H1 (cell line): Measurements from ENCODE around the gene ZNF610. TPM values are rescaled to one million over a fixed set of nuclear protein-coding genes. Genes with fewer than 3 reads are reported as not detected.
A peak's percentile ranks its signal among the peaks of the same experiment; 100 is the strongest.

ENCODE experiments used
- BCL11A ChIP-seq, 2 experiments: IDR thresholded peaks; one replicate each; pipeline ENCODE4 v1.6.1; 2011; ENCODE audit warnings: low read depth in 2 of 2, low read length in 2 of 2, mild to moderate bottlenecking in 2 of 2
- CBX5 ChIP-seq: fragments of 300-800, 300-1000 bp; sonication (generic); IDR thresholded peaks from 2 replicates; pipeline ENCODE4 v1.7.1; 2016; ENCODE audit warnings: antibody characterized with exemption, low read length, low read depth
- CEBPB ChIP-seq: IDR thresholded peaks from 2 replicates; pipeline ENCODE4 v1.6.1; 2012; ENCODE audit warnings: low read depth, low read length
- CHD2 ChIP-seq: IDR thresholded peaks from 2 replicates; pipeline ENCODE4 v1.6.1; 2012; ENCODE audit warnings: low read length, improper control_type of control experiment
- CREB1 ChIP-seq: IDR thresholded peaks from 2 replicates; pipeline ENCODE4 v1.6.1; 2012; ENCODE audit warnings: inconsistent platforms
- FOSL1 ChIP-seq: IDR thresholded peaks from 2 replicates; pipeline ENCODE4 v1.6.1; 2011; ENCODE audit warnings: mild to moderate bottlenecking, low read depth, low read length, moderate library complexity; ENCODE audit not compliant: insufficient read depth
- GABPA ChIP-seq: IDR thresholded peaks from 2 replicates; pipeline ENCODE4 v1.6.1; 2011; ENCODE audit warnings: mild to moderate bottlenecking, low read length, moderate library complexity, borderline replicate concordance; ENCODE audit not compliant: insufficient read depth
- JUN ChIP-seq: IDR thresholded peaks from 2 replicates; pipeline ENCODE4 v1.6.1; 2011; ENCODE audit warnings: low read depth, mild to moderate bottlenecking, improper control_type of control experiment, low read length
- JUND ChIP-seq: IDR thresholded peaks from 2 replicates; pipeline ENCODE4 v1.6.1; 2011; ENCODE audit warnings: mild to moderate bottlenecking, improper control_type of control experiment, low read length
- KDM5A ChIP-seq: fragments of 200-600 bp; IDR thresholded peaks from 2 replicates; pipeline ENCODE4 v1.7.1; 2012; ENCODE audit warnings: mild to moderate bottlenecking, low read length, inconsistent platforms, mixed read lengths
- NRF1 ChIP-seq: IDR thresholded peaks from 2 replicates; pipeline ENCODE4 v1.6.1; 2011; ENCODE audit warnings: mild to moderate bottlenecking, low read depth, low read length, improper control_type of control experiment
- PHF8 ChIP-seq: fragments of 200-600 bp; sonication (generic); conservative IDR thresholded peaks from 2 replicates; pipeline ENCODE4 v1.7.1; 2012; ENCODE audit warnings: low read depth, mild to moderate bottlenecking, inconsistent platforms, low read length, moderate library complexity
- RAD21 ChIP-seq, 2 experiments: IDR thresholded peaks in 1 of 2; conservative IDR thresholded peaks in 1 of 2; 2 replicates each; pipeline ENCODE4 v1.6.1; 2011; ENCODE audit warnings: low read depth in 2 of 2, low read length in 2 of 2, improper control_type of control experiment in 1 of 2, inconsistent platforms in 1 of 2, mild to moderate bottlenecking in 1 of 2, moderate library complexity in 1 of 2
- RFX5 ChIP-seq: IDR thresholded peaks from 2 replicates; pipeline ENCODE4 v1.6.1; 2011; ENCODE audit warnings: low read depth, low read length, improper control_type of control experiment, borderline replicate concordance
- SP1 ChIP-seq: IDR thresholded peaks from 2 replicates; pipeline ENCODE4 v1.6.1; 2011; ENCODE audit warnings: low read depth, low read length
- SP2 ChIP-seq: IDR thresholded peaks from 2 replicates; pipeline ENCODE4 v1.6.1; 2012; ENCODE audit warnings: mild to moderate bottlenecking, low read length, inconsistent platforms
- TAF7 ChIP-seq: optimal IDR thresholded peaks from 2 replicates; pipeline ENCODE3; 2011; ENCODE audit warnings: low read depth, mild to moderate bottlenecking, inconsistent platforms, low read length, moderate library complexity, borderline replicate concordance
- YY1 ChIP-seq: IDR thresholded peaks from 2 replicates; pipeline ENCODE4 v1.6.1; 2011; ENCODE audit warnings: low read depth, mild to moderate bottlenecking, low read length
- polyA plus RNA-seq, 7 experiments: library from polyadenylated mRNA; depleted of rRNA in 3 of 7; stranded (reverse) in 5 of 7; unstranded in 2 of 7; fragments of >200 nt in 5 of 7; fragments of 200-250 nt in 2 of 7; gene quantifications; 1 replicate in 5 of 7; 2 replicates in 1 of 7; 4 replicates in 1 of 7; pipeline versions ENCODE4 v1.2.1 to v1.2.3, GENCODE V29; 2011 to 2013; ENCODE audit warnings: missing spikeins in 2 of 7, mixed read lengths in 2 of 7
- total RNA-seq: library from RNA; stranded (reverse); fragmentation: NEBNext Ultra II Directional; extraction: Animal tissue kit (Norgen Biotek cat#: 25700); gene quantifications from 2 replicates; pipeline ENCODE4 v1.2.1, GENCODE V29; 2021
- TF ChIP-seq, protein P1 (sequence below), 3 experiments: IDR thresholded peaks; 1 replicate in 2 of 3; 2 replicates in 1 of 3; pipeline versions ENCODE4 v1.5.1 to v1.6.1; 2011; ENCODE audit warnings: low read length in 3 of 3, mild to moderate bottlenecking in 3 of 3, inconsistent platforms in 2 of 3, low read depth in 1 of 3, moderate library complexity in 1 of 3; ENCODE audit not compliant: insufficient read depth in 1 of 3; ENCODE audit errors: control extremely low read depth in 1 of 3
- TF ChIP-seq, protein P2 (sequence below): IDR thresholded peaks from 2 replicates; pipeline ENCODE4 v1.6.1; 2012; ENCODE audit warnings: inconsistent platforms

The ZNF610 gene
- total and polyA plus RNA-seq, 2 of the 8 experiments (the other 6 are each of a cell fraction or from before 2014, with no cell fraction given): 2.4 to 5.4 TPM

DNA sequence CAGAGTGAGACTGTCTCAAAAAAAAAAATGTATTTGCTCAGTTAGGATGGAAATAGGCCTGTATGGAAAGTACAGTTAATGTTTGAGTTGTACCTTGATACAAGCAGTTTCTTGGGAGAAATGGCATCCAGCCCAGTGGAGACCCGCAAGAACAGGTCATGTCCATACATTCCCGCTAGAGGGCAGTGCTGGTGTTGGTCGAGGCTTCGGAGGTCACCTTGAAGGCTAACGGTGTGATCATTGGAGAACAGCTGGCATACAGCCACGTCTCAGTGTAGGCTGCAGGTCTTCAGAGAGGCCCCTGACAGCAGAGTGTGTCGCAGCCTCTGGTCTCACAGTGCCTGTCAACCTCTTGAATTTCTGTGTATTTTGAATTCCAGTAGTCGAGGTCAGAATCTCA lies 7.5 kb downstream of the ZNF610 start (continued):
- peak; percentile 50; the same call in 1 of the 2 replicates for TF ChIP-seq YY1
- no peak for TF ChIP-seq SP2
- TF ChIP-seq CEBPB: no peak
- TF ChIP-seq SP1: no peak
- 0 out of 2 replicates have a peak, but pooled peaks have one; percentile 20 for TF ChIP-seq JUND
- TF ChIP-seq CBX5: no peak
- peak; percentile 87 for TF ChIP-seq RAD21 (IDR thresholded peaks at IDR 0.05 in 1 of 2, conservative IDR thresholded peaks at IDR 0.05 in 1 of 2; ENCODE audit: low read depth in 2 of 2, low read length in 2 of 2)
- TF ChIP-seq NRF1: no peak
- TF ChIP-seq, protein P1, sequence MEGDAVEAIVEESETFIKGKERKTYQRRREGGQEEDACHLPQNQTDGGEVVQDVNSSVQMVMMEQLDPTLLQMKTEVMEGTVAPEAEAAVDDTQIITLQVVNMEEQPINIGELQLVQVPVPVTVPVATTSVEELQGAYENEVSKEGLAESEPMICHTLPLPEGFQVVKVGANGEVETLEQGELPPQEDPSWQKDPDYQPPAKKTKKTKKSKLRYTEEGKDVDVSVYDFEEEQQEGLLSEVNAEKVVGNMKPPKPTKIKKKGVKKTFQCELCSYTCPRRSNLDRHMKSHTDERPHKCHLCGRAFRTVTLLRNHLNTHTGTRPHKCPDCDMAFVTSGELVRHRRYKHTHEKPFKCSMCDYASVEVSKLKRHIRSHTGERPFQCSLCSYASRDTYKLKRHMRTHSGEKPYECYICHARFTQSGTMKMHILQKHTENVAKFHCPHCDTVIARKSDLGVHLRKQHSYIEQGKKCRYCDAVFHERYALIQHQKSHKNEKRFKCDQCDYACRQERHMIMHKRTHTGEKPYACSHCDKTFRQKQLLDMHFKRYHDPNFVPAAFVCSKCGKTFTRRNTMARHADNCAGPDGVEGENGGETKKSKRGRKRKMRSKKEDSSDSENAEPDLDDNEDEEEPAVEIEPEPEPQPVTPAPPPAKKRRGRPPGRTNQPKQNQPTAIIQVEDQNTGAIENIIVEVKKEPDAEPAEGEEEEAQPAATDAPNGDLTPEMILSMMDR (IDR thresholded peaks at IDR 0.05; ENCODE audit: control extremely low read depth in 1 of 3, insufficient read depth in 1 of 3, low read depth in 1 of 3, low read length in 3 of 3): peak; percentile 81 to 96 (median 92)
- no peak for TF ChIP-seq GABPA
- TF ChIP-seq FOSL1: no peak
- no peak for TF ChIP-seq KDM5A
- TF ChIP-seq PHF8: no peak
- TF ChIP-seq, protein P2, sequence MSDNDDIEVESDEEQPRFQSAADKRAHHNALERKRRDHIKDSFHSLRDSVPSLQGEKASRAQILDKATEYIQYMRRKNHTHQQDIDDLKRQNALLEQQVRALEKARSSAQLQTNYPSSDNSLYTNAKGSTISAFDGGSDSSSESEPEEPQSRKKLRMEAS: no peak
- no peak for TF ChIP-seq JUN
- no peak for TF ChIP-seq TAF7
- no peak for TF ChIP-seq BCL11A (IDR thresholded peaks at IDR 0.05; ENCODE audit: low read depth in 2 of 2, low read length in 2 of 2)
- TF ChIP-seq CREB1: no peak
- TF ChIP-seq CHD2: no peak
- no peak for TF ChIP-seq RFX5
- TF ChIP-seq, all 59 proteins: peak for 6
